IMR-90 (cell line): ENCODE results near the gene ADAM12.

Experiments
- BHLHE40 ChIP-seq: fragments of 150-350 bp; IDR thresholded peaks from 2 replicates; pipeline ENCODE4 v1.6.1; 2016; ENCODE audit warnings: mild to moderate bottlenecking, low read depth, low read length
- CEBPB ChIP-seq: IDR thresholded peaks from 2 replicates; pipeline ENCODE4 v1.6.1; 2012; ENCODE audit warnings: low read depth, low read length, improper control_type of control experiment
- CHD1 ChIP-seq: IDR thresholded peaks from 2 replicates; pipeline ENCODE4 v1.6.1; 2012; ENCODE audit warnings: low read depth, low read length, improper control_type of control experiment
- FOS ChIP-seq: fragments of 150-350 bp; IDR thresholded peaks from 2 replicates; pipeline ENCODE4 v1.6.1; 2016; ENCODE audit warnings: low read depth, low read length
- MXI1 ChIP-seq: IDR thresholded peaks from 2 replicates; pipeline ENCODE4 v1.6.1; 2012; ENCODE audit warnings: low read depth, mild to moderate bottlenecking, low read length, moderate library complexity, borderline replicate concordance
- POLR2A ChIP-seq: IDR thresholded peaks from 2 replicates; pipeline ENCODE4 v1.6.1; 2012; ENCODE audit warnings: mild to moderate bottlenecking, low read depth, low read length
- RAD21 ChIP-seq: IDR thresholded peaks from 2 replicates; pipeline ENCODE4 v1.6.1; 2012; ENCODE audit warnings: low read length, improper control_type of control experiment
- RCOR1 ChIP-seq: IDR thresholded peaks from 2 replicates; pipeline ENCODE4 v1.6.1; 2012; ENCODE audit warnings: mild to moderate bottlenecking, low read length, improper control_type of control experiment; ENCODE audit not compliant: insufficient replicate concordance
- SMC3 ChIP-seq: fragments of 150-350 bp; IDR thresholded peaks from 2 replicates; pipeline ENCODE4 v1.6.1; 2016; ENCODE audit warnings: low read depth, mild to moderate bottlenecking, antibody characterized with exemption, low read length, moderate library complexity
- TF ChIP-seq, protein P1 (sequence below): conservative IDR thresholded peaks from 2 replicates; pipeline ENCODE4 v1.5.1; 2012; ENCODE audit warnings: mild to moderate bottlenecking, low read depth, low read length, improper control_type of control experiment
- TF ChIP-seq, protein P2 (sequence below): fragments of 150-350 bp; IDR thresholded peaks from 2 replicates; pipeline ENCODE4 v1.6.1; 2016; ENCODE audit warnings: low read depth, mild to moderate bottlenecking, low read length, moderate library complexity, borderline replicate concordance

DNA sequence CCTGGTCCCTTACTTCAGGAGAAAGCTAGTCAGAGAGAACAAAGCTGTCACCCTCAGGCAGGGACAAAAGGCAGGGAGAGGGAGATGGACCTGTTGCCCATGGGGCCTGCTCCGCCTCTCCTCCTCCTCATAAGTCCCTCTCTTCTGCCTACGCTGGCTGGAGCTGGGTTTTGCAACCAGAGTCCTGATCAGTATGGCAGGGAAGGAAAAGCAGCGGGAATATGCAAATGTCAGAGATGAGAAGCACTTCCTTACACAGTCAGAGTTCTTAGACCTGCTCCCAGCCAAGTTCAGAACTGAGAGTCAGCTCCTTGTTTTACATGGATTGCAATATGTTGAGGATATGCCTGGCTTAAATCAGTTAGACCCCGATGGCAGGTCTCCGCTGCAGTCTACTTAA is 231.1 kb downstream of the ADAM12 start:
- TF ChIP-seq POLR2A (no peak), FOS (no peak), RAD21 (no peak), CHD1 (no peak), RCOR1 (no peak), CEBPB (no peak), MXI1 (no peak), BHLHE40 (no peak), SMC3 (no peak)
- TF ChIP-seq, protein P1, sequence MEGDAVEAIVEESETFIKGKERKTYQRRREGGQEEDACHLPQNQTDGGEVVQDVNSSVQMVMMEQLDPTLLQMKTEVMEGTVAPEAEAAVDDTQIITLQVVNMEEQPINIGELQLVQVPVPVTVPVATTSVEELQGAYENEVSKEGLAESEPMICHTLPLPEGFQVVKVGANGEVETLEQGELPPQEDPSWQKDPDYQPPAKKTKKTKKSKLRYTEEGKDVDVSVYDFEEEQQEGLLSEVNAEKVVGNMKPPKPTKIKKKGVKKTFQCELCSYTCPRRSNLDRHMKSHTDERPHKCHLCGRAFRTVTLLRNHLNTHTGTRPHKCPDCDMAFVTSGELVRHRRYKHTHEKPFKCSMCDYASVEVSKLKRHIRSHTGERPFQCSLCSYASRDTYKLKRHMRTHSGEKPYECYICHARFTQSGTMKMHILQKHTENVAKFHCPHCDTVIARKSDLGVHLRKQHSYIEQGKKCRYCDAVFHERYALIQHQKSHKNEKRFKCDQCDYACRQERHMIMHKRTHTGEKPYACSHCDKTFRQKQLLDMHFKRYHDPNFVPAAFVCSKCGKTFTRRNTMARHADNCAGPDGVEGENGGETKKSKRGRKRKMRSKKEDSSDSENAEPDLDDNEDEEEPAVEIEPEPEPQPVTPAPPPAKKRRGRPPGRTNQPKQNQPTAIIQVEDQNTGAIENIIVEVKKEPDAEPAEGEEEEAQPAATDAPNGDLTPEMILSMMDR = no peak
- TF ChIP-seq, protein P2, sequence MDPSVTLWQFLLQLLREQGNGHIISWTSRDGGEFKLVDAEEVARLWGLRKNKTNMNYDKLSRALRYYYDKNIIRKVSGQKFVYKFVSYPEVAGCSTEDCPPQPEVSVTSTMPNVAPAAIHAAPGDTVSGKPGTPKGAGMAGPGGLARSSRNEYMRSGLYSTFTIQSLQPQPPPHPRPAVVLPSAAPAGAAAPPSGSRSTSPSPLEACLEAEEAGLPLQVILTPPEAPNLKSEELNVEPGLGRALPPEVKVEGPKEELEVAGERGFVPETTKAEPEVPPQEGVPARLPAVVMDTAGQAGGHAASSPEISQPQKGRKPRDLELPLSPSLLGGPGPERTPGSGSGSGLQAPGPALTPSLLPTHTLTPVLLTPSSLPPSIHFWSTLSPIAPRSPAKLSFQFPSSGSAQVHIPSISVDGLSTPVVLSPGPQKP = no peak
